GM23338 (cell line): Measurements from ENCODE around the gene SLC35D2.

ENCODE experiments used
- EZH2 ChIP-seq: fragments of 200-600 bp; sonication (generic); IDR thresholded peaks from one replicate; pipeline ENCODE4 v1.8.0; 2017; ENCODE audit warnings: antibody characterized with exemption, mild to moderate bottlenecking, low read depth; ENCODE audit not compliant: unreplicated experiment
- POLR2AphosphoS5 ChIP-seq: IDR thresholded peaks from 2 replicates; pipeline ENCODE4 v1.6.1; 2016; ENCODE audit warnings: antibody characterized with exemption, low read depth
- STAT1 ChIP-seq: IDR thresholded peaks from one replicate; pipeline ENCODE4 v1.6.1; 2016; ENCODE audit warnings: antibody characterized with exemption; ENCODE audit not compliant: unreplicated experiment

GRCh38 chr9:96382175-96382574, 1.3 kb downstream of the SLC35D2 start:
- TF ChIP-seq EZH2 (no peak), POLR2AphosphoS5 (no peak), STAT1 (no peak)
